Measurements from ENCODE around the gene DNM2. TPM values are rescaled to one million over a fixed set of nuclear protein-coding genes. Genes with fewer than 3 reads are reported as not detected.
A peak's percentile ranks its signal among the peaks of the same experiment; 100 is the strongest.
"Not testable (repeated sequence)": the region's sequence is repeated elsewhere in the genome, so short reads cannot be mapped to it uniquely, and the experiment has no call there.

The DNM2 gene
- total and polyA plus RNA-seq, 8 donors = 77.8 to 541 (median 277) TPM

DNA sequence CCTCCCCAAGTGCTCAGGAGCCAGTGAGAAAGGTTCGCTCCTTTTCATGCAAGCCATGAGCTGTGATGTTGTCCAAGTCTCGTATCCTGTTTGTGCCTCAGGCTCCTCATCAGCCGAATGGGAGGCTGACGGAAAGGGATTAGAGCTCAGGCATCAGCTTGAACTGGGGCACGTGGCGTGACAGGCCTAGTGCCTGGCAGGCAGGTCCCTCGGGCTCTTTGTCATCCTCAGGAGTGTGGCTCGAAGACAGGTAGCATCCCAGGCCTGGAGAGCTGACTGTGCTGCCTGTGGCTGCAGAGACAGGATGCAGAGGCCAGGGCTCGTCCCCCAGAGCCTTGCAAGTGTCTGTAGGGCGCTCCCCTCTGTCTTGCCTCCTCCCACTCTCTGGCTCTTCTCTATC is 38.5 kb downstream of the DNM2 start:
- peaks cover 3 to 20% (median 15%) of the 10 kb centered on the region in 4 donors for H3K36me3 ChIP-seq
- WGBS, 5 donors = 77 to 89% (median 84%) methylated on average over 9 to 10 of the region's 10 CpGs
- H3K27ac ChIP-seq = peak overlapping the region in 2 of 5 donors; percentile 37 to 62
- no peaks in the 10 kb centered on the region for H3K27me3 ChIP-seq
- H3K4me3 ChIP-seq = no peak overlapping the region
- no peak for DNase-seq
- H3K4me1 ChIP-seq = peaks cover 49 to 90% (median 66%) of the 10 kb centered on the region in 4 donors
- no peaks in the 10 kb centered on the region for H3K9me3 ChIP-seq
- intact Hi-C loops (cut with DNase I; ENCODE audit: low total_unique reads) = no loop called here
- no peak for TF ChIP-seq POLR2A (IDR thresholded peaks at IDR 0.05)
- TF ChIP-seq, protein P1, sequence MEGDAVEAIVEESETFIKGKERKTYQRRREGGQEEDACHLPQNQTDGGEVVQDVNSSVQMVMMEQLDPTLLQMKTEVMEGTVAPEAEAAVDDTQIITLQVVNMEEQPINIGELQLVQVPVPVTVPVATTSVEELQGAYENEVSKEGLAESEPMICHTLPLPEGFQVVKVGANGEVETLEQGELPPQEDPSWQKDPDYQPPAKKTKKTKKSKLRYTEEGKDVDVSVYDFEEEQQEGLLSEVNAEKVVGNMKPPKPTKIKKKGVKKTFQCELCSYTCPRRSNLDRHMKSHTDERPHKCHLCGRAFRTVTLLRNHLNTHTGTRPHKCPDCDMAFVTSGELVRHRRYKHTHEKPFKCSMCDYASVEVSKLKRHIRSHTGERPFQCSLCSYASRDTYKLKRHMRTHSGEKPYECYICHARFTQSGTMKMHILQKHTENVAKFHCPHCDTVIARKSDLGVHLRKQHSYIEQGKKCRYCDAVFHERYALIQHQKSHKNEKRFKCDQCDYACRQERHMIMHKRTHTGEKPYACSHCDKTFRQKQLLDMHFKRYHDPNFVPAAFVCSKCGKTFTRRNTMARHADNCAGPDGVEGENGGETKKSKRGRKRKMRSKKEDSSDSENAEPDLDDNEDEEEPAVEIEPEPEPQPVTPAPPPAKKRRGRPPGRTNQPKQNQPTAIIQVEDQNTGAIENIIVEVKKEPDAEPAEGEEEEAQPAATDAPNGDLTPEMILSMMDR (IDR thresholded peaks at IDR 0.05) = no peak
- TF ChIP-seq EP300 (IDR thresholded peaks at IDR 0.05) = no peak
- TF ChIP-seq POLR2AphosphoS5 (IDR thresholded peaks at IDR 0.05) = no peak

DNA sequence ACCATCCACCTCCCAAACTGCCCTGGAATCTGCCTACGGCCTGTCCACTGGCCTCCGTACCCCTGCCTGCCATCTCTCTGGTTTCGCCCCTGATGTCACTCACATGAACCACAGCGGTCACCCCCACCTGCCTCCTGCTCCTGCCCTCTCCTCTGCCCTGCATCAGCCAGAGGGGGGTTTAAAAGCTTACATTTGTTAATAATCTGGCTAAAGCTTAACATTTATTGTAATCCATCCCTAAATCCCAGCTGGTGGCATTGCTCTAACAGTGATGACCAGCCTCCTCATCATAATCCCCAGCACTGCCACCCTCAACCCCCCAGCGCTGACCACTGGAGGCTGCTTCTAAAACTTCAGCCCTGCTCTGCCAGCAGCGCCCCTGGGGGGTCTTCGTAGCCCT is 38.9 kb downstream of the DNM2 start:
- Histone ChIP-seq H3K36me3 (peaks cover 7 to 24% (median 19%) of the 10 kb centered on the region in 4 donors), H3K4me1 (peaks cover 49 to 90% (median 66%) of the 10 kb centered on the region in 4 donors), H3K27ac (peak overlapping the region in 2 of 5 donors; percentile 37 to 62), H3K4me3 (no peak overlapping the region), H3K27me3 (no peaks in the 10 kb centered on the region), H3K9me3 (no peaks in the 10 kb centered on the region)
- TF ChIP-seq, protein P1 (IDR thresholded peaks at IDR 0.05) = no peak
- TF ChIP-seq POLR2AphosphoS5 (IDR thresholded peaks at IDR 0.05) (no peak), EP300 (IDR thresholded peaks at IDR 0.05) (no peak), POLR2A (IDR thresholded peaks at IDR 0.05) (no peak)
- WGBS, 5 donors = 95 to 98% (median 96%) methylated on average over 7 of the region's 7 CpGs
- intact Hi-C loops (cut with DNase I; ENCODE audit: low total_unique reads) = no loop called here
- DNase-seq = no peak

DNA sequence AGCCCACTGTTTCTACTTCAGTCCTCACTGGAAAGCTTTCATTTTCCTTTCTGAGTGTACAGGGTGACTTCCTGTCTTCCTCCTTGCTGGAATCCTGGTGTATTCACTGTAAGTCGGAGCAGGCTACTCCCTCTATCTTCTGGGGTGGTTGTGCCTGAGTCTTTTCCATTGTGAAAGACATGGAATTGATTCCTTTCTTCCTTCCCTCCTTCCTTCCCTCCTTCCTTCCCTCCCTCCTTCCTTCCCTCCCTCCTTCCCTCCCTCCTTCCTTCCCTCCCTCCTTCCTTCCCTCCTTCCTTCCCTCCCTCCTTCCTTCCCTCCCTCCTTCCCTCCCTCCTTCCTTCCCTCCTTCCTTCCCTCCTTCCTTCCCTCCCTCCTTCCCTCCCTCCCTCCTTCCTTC is 40.2 kb downstream of the DNM2 start:
- intact Hi-C loops (cut with DNase I; ENCODE audit: low total_unique reads); DNase-seq; H3K9me3 ChIP-seq; H3K4me3 ChIP-seq; H3K27me3 ChIP-seq: not testable (repeated sequence)
- 75 to 95% (median 86%) methylated on average over 1 of the region's 1 CpG for WGBS, 5 donors
- Histone ChIP-seq H3K36me3 (peaks cover 15 to 34% (median 31%) of the 10 kb centered on the region in 4 donors), H3K4me1 (peaks cover 49 to 90% (median 67%) of the 10 kb centered on the region in 4 donors), H3K27ac (peak overlapping the region in 2 of 5 donors; percentile 46 to 62)

DNA sequence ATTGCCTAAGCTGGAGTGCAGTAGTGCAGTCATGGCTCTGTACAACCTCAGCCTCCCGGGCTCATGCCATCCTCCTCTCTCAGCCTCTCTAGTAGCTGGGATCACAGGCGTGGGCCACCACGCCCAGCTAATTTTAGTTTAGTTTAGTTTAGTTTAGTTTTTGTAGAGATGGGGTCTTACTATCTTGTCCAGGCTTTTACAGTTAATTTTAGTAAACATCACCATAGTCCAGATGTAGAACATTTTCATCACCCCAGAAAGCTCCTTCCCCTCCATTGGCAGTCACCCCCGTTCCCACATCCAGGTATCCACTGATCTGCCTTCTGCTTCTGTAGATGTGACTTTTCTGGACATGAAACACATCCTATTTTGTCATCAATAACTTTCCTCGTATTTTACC is 41.1 kb downstream of the DNM2 start:
- 82 to 88% (median 84%) methylated on average over 5 of the region's 5 CpGs for WGBS, 5 donors
- Histone ChIP-seq H3K4me3 (no peak overlapping the region), H3K4me1 (peaks cover 55 to 90% (median 68%) of the 10 kb centered on the region in 4 donors), H3K27ac (peak overlapping the region in 4 of 5 donors; percentile 53 to 86 (median 68)), H3K9me3 (no peaks in the 10 kb centered on the region), H3K27me3 (no peaks in the 10 kb centered on the region), H3K36me3 (peaks cover 15 to 40% (median 34%) of the 10 kb centered on the region in 4 donors)
- intact Hi-C loops (cut with DNase I; ENCODE audit: low total_unique reads) = no loop called here
- TF ChIP-seq POLR2A (IDR thresholded peaks at IDR 0.05) (no peak), EP300 (IDR thresholded peaks at IDR 0.05) (no peak), POLR2AphosphoS5 (IDR thresholded peaks at IDR 0.05) (no peak)
- TF ChIP-seq, protein P1 (IDR thresholded peaks at IDR 0.05) = no peak
- no peak for DNase-seq

DNA sequence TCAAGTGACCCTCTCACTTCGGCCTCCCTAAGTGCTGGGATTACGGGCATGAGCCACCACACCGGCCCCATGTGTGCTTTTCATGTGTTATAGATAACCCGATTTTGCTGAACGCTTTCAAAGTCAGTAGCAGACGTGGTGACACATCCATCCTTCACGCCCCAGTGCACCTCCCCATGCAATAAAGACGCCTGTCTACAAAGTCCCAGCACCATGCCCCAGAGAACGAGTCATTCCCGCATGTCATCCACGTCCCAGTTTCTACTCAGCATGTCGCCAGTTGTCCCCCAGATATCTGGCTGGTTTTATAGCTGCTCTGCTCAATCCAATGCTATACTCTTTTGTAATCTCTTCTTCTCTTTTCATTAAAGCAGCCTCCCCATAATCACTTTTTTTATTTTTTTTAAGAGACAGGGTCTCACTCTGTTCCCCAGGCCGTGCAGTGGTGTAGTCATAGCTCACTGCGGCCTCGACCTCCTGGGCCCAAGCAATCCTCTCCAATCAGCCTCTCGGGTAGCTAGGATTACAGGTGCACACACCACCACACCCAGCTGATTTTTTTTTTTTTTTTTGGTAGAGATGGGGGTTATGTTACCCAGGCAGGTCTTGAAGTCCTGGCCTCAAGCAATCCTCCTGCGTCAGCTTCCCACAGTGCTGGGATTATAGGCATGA is 42.5 kb downstream of the DNM2 start:
- Histone ChIP-seq H3K9me3 (no peaks in the 10 kb centered on the region), H3K27ac (peak overlapping the region in 4 of 5 donors; percentile 53 to 86 (median 68)), H3K27me3 (no peaks in the 10 kb centered on the region), H3K4me1 (peaks cover 55 to 90% (median 72%) of the 10 kb centered on the region in 4 donors), H3K4me3 (no peak overlapping the region), H3K36me3 (peaks cover 15 to 48% (median 31%) of the 10 kb centered on the region in 4 donors)
- intact Hi-C loops (cut with DNase I; ENCODE audit: low total_unique reads) = no loop called here
- DNase-seq = no peak
- 63 to 81% (median 74%) methylated on average over 17 of the region's 17 CpGs for WGBS, 5 donors
- TF ChIP-seq EP300 (IDR thresholded peaks at IDR 0.05) = no peak
- TF ChIP-seq POLR2A (IDR thresholded peaks at IDR 0.05) = no peak
- TF ChIP-seq, protein P1 (IDR thresholded peaks at IDR 0.05) = no peak
- no peak for TF ChIP-seq POLR2AphosphoS5 (IDR thresholded peaks at IDR 0.05)
